Measurements from ENCODE around the gene LINGO3. TPM values are rescaled to one million over a fixed set of nuclear protein-coding genes. Genes with fewer than 3 reads are reported as not detected.

Gene LINGO3
- total RNA-seq, 2 donors from 2014 or later, result not detected

DNA sequence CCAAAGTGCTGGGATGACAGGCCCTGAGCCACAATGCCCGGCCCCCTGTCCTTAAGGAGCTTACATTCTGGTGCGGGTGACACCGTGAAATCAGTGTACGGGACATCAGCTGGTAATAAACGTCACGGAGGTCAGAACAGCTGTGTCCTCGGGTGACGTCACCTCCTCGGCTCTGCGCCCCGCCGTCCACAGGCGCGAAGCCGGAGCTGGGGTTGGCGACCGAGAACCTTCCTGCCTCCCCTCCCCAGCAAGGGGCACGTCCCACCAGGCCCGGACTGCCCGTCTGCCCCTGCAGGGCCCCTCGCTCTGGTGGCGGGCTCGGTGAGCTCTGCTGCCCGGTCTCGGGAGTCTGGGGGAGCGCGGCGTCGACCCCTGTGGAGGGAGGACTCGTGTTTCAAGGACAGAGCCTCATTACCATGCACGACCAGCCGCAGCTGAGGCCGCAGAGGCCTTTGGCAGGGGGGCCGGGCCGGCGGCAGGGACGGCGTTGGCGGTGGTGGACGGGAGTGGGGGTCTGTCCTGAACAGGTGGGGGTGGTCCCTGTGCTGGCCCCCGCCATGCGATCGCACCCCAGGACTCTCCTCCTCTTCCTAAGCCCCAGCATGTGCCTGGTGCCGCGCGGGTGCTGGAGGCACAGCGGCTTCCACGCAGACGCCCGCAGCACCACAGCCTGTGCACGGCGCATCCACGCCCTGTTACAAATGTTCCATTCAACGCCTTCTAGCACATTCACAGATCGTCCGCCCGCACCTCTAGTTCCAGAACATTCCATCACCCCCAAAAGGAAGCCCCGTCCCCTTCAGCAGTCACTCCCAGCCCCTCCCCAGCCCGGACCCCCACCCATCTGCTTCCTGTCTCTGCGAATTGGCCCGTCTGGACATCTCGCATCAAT lies 5.4 kb downstream of the LINGO3 start:
- H3K27ac ChIP-seq, result no peak overlapping the region
- peak; percentile 66 for DNase-seq (ENCODE audit: low spot score)
- H3K4me3 ChIP-seq, result peak overlapping the region in 1 of 2 donors; percentile 14
- peaks cover 0 to 13% of the 10 kb centered on the region in 2 donors for H3K4me1 ChIP-seq
- H3K36me3 ChIP-seq, result no peaks in the 10 kb centered on the region
- no peaks in the 10 kb centered on the region for H3K9me3 ChIP-seq
- TF ChIP-seq, protein P1, sequence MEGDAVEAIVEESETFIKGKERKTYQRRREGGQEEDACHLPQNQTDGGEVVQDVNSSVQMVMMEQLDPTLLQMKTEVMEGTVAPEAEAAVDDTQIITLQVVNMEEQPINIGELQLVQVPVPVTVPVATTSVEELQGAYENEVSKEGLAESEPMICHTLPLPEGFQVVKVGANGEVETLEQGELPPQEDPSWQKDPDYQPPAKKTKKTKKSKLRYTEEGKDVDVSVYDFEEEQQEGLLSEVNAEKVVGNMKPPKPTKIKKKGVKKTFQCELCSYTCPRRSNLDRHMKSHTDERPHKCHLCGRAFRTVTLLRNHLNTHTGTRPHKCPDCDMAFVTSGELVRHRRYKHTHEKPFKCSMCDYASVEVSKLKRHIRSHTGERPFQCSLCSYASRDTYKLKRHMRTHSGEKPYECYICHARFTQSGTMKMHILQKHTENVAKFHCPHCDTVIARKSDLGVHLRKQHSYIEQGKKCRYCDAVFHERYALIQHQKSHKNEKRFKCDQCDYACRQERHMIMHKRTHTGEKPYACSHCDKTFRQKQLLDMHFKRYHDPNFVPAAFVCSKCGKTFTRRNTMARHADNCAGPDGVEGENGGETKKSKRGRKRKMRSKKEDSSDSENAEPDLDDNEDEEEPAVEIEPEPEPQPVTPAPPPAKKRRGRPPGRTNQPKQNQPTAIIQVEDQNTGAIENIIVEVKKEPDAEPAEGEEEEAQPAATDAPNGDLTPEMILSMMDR (IDR thresholded peaks at IDR 0.05), result no peak
- H3K27me3 ChIP-seq, result peaks cover 0 to 4% of the 10 kb centered on the region in 2 donors

DNA sequence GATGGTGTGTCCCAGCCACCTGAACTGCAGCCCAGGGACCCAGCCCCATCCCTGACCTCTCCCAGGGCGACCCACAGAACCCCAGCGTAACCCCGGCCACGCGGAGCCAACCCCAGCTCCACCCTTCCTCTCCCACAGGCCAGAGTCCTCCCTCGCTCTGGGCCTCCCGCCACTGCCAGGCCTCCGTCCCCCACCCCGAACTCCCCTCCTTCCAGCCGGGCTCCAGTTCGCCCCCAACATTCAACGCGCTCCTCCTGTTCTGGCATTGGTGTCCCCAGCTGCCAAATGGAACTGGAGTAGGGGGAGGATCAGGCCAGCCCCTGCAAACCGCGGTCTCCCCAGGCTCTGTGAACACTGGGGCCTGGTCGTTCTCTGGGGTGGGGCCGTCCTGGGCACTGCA lies 7.4 kb downstream of the LINGO3 start:
- Histone ChIP-seq H3K4me1 (peaks cover 0 to 12% of the 10 kb centered on the region in 2 donors), H3K27ac (no peak overlapping the region), H3K36me3 (no peaks in the 10 kb centered on the region), H3K4me3 (no peak overlapping the region), H3K9me3 (no peaks in the 10 kb centered on the region), H3K27me3 (no peaks in the 10 kb centered on the region)
- TF ChIP-seq, protein P1 (IDR thresholded peaks at IDR 0.05), result no peak
- no peak for DNase-seq (ENCODE audit: low spot score)

DNA sequence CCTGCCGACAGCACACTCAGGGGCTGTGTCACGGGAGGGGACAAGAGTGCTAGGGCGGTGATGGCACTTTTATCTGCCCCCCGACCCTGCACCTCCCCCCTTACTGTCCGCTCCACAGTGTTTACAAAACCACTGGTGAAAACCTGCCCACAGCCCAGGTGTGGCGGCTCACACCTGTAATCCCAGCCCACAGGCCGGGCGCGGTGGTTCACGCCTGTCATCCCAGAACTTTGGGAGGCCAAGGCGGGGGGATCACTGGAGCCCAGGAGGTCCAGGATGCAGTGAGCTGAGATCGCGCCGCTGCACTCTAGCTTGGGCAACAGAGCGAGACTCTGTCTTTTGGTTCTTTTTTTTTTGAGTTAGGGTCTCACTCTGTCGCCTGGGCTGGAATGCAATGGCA lies 11.8 kb downstream of the LINGO3 start:
- Histone ChIP-seq H3K36me3 (no peaks in the 10 kb centered on the region), H3K9me3 (no peaks in the 10 kb centered on the region), H3K27ac (no peak overlapping the region), H3K4me1 (peaks cover 0 to 22% of the 10 kb centered on the region in 2 donors), H3K4me3 (no peak overlapping the region), H3K27me3 (peaks cover 0 to 10% of the 10 kb centered on the region in 2 donors)
- TF ChIP-seq, protein P1 (IDR thresholded peaks at IDR 0.05), result no peak
- DNase-seq (ENCODE audit: low spot score), result no peak

DNA sequence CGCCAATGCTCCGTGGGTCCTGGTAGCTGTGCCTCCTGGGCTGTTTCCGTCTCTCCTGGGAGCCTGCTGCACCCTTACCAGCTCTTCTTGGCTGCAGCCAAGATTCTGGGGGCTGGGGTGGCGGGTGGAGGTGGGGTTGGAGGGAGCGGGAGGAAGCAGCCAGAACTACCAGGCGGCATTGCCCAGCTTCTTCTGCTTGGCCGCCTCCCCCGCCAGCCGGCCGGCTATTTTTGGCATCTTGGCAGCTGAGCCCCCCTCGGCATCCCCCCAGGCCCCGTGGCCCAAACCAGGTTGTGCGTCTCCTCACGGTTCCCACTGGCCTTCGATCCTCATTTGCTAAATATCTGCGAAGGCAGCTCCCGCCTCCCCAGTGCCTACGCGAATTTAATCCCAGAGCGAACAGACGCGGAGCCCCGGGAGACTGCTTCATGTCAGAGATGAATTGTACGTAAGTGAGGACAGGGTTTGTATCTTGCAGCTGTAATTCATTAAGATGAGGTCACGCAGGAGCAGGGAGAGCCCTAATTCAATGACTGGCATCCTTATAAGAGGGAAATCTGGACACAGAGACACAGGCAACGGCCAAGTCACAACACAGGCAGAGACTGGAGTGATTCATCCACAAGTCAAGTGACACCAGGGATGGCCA lies 13.1 kb downstream of the LINGO3 start:
- TF ChIP-seq, protein P1 (IDR thresholded peaks at IDR 0.05), result no peak
- Histone ChIP-seq H3K4me3 (peak overlapping the region in 1 of 2 donors; percentile 26), H3K27ac (peak overlapping the region; percentile 31 to 38), H3K4me1 (peaks cover 0 to 35% of the 10 kb centered on the region in 2 donors), H3K9me3 (no peaks in the 10 kb centered on the region), H3K36me3 (no peaks in the 10 kb centered on the region), H3K27me3 (peaks cover 2 to 22% of the 10 kb centered on the region in 2 donors)
- no peak for DNase-seq (ENCODE audit: low spot score)

DNA sequence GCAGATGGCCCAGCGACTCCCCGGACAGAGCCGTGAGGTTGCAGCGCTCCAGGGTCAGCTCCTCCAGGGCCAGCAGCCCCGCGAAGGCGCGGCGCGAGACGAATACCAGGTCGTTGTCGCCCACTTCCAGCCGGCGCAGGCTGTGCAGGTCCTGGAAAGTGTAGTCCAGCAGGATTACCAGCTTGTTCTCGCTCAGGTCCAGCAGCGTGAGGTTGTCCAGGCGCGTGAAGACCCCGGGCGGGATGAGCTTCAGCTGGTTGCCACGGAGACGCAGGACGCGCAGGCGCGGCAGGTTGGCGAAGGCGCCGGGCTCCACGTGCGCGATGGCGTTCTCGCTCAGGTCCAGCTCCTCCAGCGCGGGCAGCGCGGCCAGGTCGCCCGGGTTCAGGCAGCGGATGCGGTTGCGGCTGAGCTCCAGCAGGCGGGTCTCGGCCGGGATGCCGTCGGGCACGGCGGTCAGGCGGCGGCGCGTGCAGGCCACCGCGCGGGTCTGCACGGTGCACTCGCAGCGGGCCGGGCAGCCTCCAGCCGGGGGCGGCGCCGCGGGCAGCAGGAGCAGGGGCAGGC lies 16.7 kb downstream of the LINGO3 start:
- no peaks in the 10 kb centered on the region for H3K9me3 ChIP-seq
- no peaks in the 10 kb centered on the region for H3K36me3 ChIP-seq
- DNase-seq (ENCODE audit: low spot score), result no peak
- H3K27me3 ChIP-seq, result peaks cover 10 to 28% of the 10 kb centered on the region in 2 donors
- H3K27ac ChIP-seq, result no peak overlapping the region
- H3K4me1 ChIP-seq, result peaks cover 0 to 40% of the 10 kb centered on the region in 2 donors
- TF ChIP-seq, protein P1 (IDR thresholded peaks at IDR 0.05), result no peak
- peak overlapping the region in 1 of 2 donors; percentile 44 for H3K4me3 ChIP-seq
